GM12878 (cell line): Measurements from ENCODE around the gene TPK1.

ENCODE experiments used
- PBX3 ChIP-seq: IDR thresholded peaks from 2 replicates; pipeline ENCODE4 v1.6.1; 2011; ENCODE audit warnings: mild to moderate bottlenecking, low read depth, low read length, moderate library complexity; ENCODE audit not compliant: insufficient replicate concordance
- PML ChIP-seq: IDR thresholded peaks from 2 replicates; pipeline ENCODE4 v1.6.1; 2012; ENCODE audit warnings: low read length, inconsistent platforms
- TAF1 ChIP-seq: IDR thresholded peaks from 2 replicates; pipeline ENCODE4 v1.6.1; 2011; ENCODE audit warnings: mild to moderate bottlenecking, low read depth, low read length, borderline replicate concordance

- TF ChIP-seq TAF1 = no peak
- TF ChIP-seq PML = no peak
- no peak for TF ChIP-seq PBX3
Measured at GRCh38 chr7:144568233-144568632, 267.6 kb downstream of the TPK1 start.
